ENCODE results near the gene NUDT21. TPM values are rescaled to one million over a fixed set of nuclear protein-coding genes. Genes with fewer than 3 reads are reported as not detected.

The NUDT21 gene
- total RNA-seq (100 to 1,000 TPM in 2 of 5 donors, 10 to 100 TPM in 2, 1 to 10 TPM in 1; 6.4 to 174 (median 30.4) TPM), polyA plus RNA-seq (10 to 100 TPM; 19.4 to 28.6 (median 26.0) TPM)
- long read RNA-seq, donor 1, full-length matches to known transcripts, result 9 of 14 reads
- long read RNA-seq, donor 1, partial matches to known transcripts, result 5 of 14 reads
- long read RNA-seq, donor 1, other reads (novel, unspliced or antisense), result 0 of 14 reads
- long read RNA-seq, donor 2, full-length matches to known transcripts, result 17 of 17 reads
- long read RNA-seq, donor 2, partial matches to known transcripts, result 0 of 17 reads
- long read RNA-seq, donor 2, other reads (novel, unspliced or antisense), result 0 of 17 reads
- long read RNA-seq, donor 3, full-length matches to known transcripts, result 12 of 12 reads
- long read RNA-seq, donor 3, partial matches to known transcripts, result 0 of 12 reads
- long read RNA-seq, donor 3, other reads (novel, unspliced or antisense), result 0 of 12 reads
- long read RNA-seq, donor 4, full-length matches to known transcripts, result 2 of 2 reads
- long read RNA-seq, donor 4, partial matches to known transcripts, result 0 of 2 reads
- long read RNA-seq, donor 4, other reads (novel, unspliced or antisense), result 0 of 2 reads
- long read RNA-seq, donor 5, full-length matches to known transcripts, result 20 of 20 reads
- long read RNA-seq, donor 5, partial matches to known transcripts, result 0 of 20 reads
- long read RNA-seq, donor 5, other reads (novel, unspliced or antisense), result 0 of 20 reads
- long read RNA-seq, donor 6, full-length matches to known transcripts, result 34 of 63 reads
- long read RNA-seq, donor 6, partial matches to known transcripts, result 29 of 63 reads
- long read RNA-seq, donor 6, other reads (novel, unspliced or antisense), result 0 of 63 reads
- long read RNA-seq, donor 7, full-length matches to known transcripts, result 24 of 30 reads
- long read RNA-seq, donor 7, partial matches to known transcripts, result 6 of 30 reads
- long read RNA-seq, donor 7, other reads (novel, unspliced or antisense), result 0 of 30 reads
- long read RNA-seq, donor 8, full-length matches to known transcripts, result 27 of 33 reads
- long read RNA-seq, donor 8, partial matches to known transcripts, result 6 of 33 reads
- long read RNA-seq, donor 8, other reads (novel, unspliced or antisense), result 0 of 33 reads
- long read RNA-seq, donor 9, full-length matches to known transcripts, result 9 of 9 reads
- long read RNA-seq, donor 9, partial matches to known transcripts, result 0 of 9 reads
- long read RNA-seq, donor 9, other reads (novel, unspliced or antisense), result 0 of 9 reads
- long read RNA-seq, donor 10, full-length matches to known transcripts, result 11 of 11 reads
- long read RNA-seq, donor 10, partial matches to known transcripts, result 0 of 11 reads
- long read RNA-seq, donor 10, other reads (novel, unspliced or antisense), result 0 of 11 reads

GRCh38 chr16:56450986-56451752 lies at the start of gene NUDT21, which contains the start of gene OGFOD1:
NUDT21 (minus strand) TSS chr16:56451332; CDS start chr16:56451202, 130 bp downstream.
OGFOD1 (plus strand) TSS chr16:56451554; CDS start chr16:56451613, 59 bp downstream.
- peak within 1 kb of the TSS; percentile 72 to 98 (median 86) for H3K4me3 ChIP-seq
- peak within 1 kb of the TSS; percentile 67 to 90 (median 85) for H3K27ac ChIP-seq
- intact Hi-C loops (cut with DNase I; ENCODE audit: low total_unique reads), result no loop called here
- peaks cover 29 to 50% (median 40%) of the 10 kb centered on the region in 4 donors for H3K4me1 ChIP-seq
- peaks cover 24 to 44% (median 41%) of the 10 kb centered on the region in 4 donors for H3K36me3 ChIP-seq
- DNase-seq, result peak; percentile 94 to 99
- WGBS, 5 donors, result 0 to 1% (median 0%) methylated on average over 49 to 56 of the region's 56 CpGs
- no peaks in the 10 kb centered on the region for H3K9me3 ChIP-seq
- H3K27me3 ChIP-seq, result no peaks in the 10 kb centered on the region
- TF ChIP-seq POLR2A (IDR thresholded peaks at IDR 0.05) (no peak), EP300 (IDR thresholded peaks at IDR 0.05) (peak; percentile 14), POLR2AphosphoS5 (IDR thresholded peaks at IDR 0.05) (peak; percentile 47 to 91 (median 84)), CTCF (IDR thresholded peaks at IDR 0.05) (peak in 1 of 7 experiments; percentile 17)

GRCh38 chr16:56493815-56494214 lies 42.7 kb upstream of the NUDT21 start:
- 93 to 100% (median 100%) methylated on average over 1 of the region's 1 CpG for WGBS, 5 donors

GRCh38 chr16:56493126-56493525 lies 42.0 kb upstream of the NUDT21 start:
- DNase-seq, result no peak
- Histone ChIP-seq H3K4me3 (no peak overlapping the region), H3K27me3 (no peaks in the 10 kb centered on the region), H3K36me3 (peaks cover 10 to 70% (median 55%) of the 10 kb centered on the region in 4 donors), H3K27ac (no peak overlapping the region), H3K4me1 (no peaks in the 10 kb centered on the region), H3K9me3 (no peaks in the 10 kb centered on the region)
- WGBS, 5 donors, result 87 to 94% (median 91%) methylated on average over 2 of the region's 2 CpGs
- intact Hi-C loops (cut with DNase I; ENCODE audit: low total_unique reads), result no loop called here
- no peak for TF ChIP-seq CTCF (IDR thresholded peaks at IDR 0.05)
- TF ChIP-seq POLR2AphosphoS5 (IDR thresholded peaks at IDR 0.05), result no peak
- TF ChIP-seq EP300 (IDR thresholded peaks at IDR 0.05), result no peak
- TF ChIP-seq POLR2A (IDR thresholded peaks at IDR 0.05), result no peak

More at GRCh38 chr16:56493815-56494214, 42.7 kb upstream of the NUDT21 start:
- no peak for TF ChIP-seq POLR2AphosphoS5 (IDR thresholded peaks at IDR 0.05)
- TF ChIP-seq CTCF (IDR thresholded peaks at IDR 0.05), result no peak
- TF ChIP-seq EP300 (IDR thresholded peaks at IDR 0.05), result no peak
- TF ChIP-seq POLR2A (IDR thresholded peaks at IDR 0.05), result no peak
- Histone ChIP-seq H3K4me3 (no peak overlapping the region), H3K27me3 (no peaks in the 10 kb centered on the region), H3K9me3 (no peaks in the 10 kb centered on the region), H3K4me1 (no peaks in the 10 kb centered on the region), H3K27ac (no peak overlapping the region), H3K36me3 (peaks cover 17 to 73% (median 62%) of the 10 kb centered on the region in 4 donors)
- intact Hi-C loops (cut with DNase I; ENCODE audit: low total_unique reads), result no loop called here
- no peak for DNase-seq

Data from stomach (tissue), 19 donors.